IMR-90 (cell line): Measurements from ENCODE around the gene GCK. TPM values are rescaled to one million over a fixed set of nuclear protein-coding genes. Genes with fewer than 3 reads are reported as not detected.

Experiments
- ATAC-seq: fragments of 200-7000 bp; cut with Tn5 transposase; 2 replicates; pipeline ENCODE4 v1.9.1; 2020; ENCODE audit warnings: low read depth, mild to moderate bottlenecking, moderate library complexity
- BruUV-seq: library from RNA; stranded (reverse); fragments of 400-500 nt; replicated peaks from 2 replicates; lab custom pipeline; 2021; lab: Mats Ljungman, UMichigan
- CTCF ChIA-PET: fragments of 300-600 bp; formaldehyde crosslinking; extraction: SDS; loops from one replicate; lab custom pipeline; 2021; ENCODE audit warnings: antibody characterized with exemption; lab: Yijun Ruan, JAX
- POLR2A ChIA-PET: fragments of 300-600 bp; sonication (Branson Sonifier 250); formaldehyde crosslinking; loops from one replicate; lab custom pipeline; 2022; ENCODE audit warnings: antibody characterized with exemption; ENCODE audit not compliant: unreplicated experiment; lab: Charles Lee
- DNase-seq: peaks from one replicate; pipeline ENCODE4 v3.0.0; 2013
- H2AFZ ChIP-seq: replicated peaks from 2 replicates; pipeline ENCODE3; 2013; ENCODE audit warnings: low read length, mild to moderate bottlenecking; ENCODE audit not compliant: poor library complexity
- H2AK5ac ChIP-seq: 2 replicates; pipeline ENCODE4 v1.6.1; 2013; ENCODE audit warnings: low read depth, low read length, inconsistent platforms
- H2AK9ac ChIP-seq: replicated peaks from 2 replicates; pipeline ENCODE3; 2013; ENCODE audit warnings: mild to moderate bottlenecking, low read depth, low read length, moderate library complexity; ENCODE audit not compliant: poor library complexity
- H2BK120ac ChIP-seq: 2 replicates; pipeline ENCODE4 v1.6.1; 2013; ENCODE audit warnings: low read depth, low read length, inconsistent platforms
- H2BK15ac ChIP-seq: 3 replicates; pipeline ENCODE4 v1.6.1; 2013; ENCODE audit warnings: low read depth, low read length, inconsistent platforms
- H2BK20ac ChIP-seq: 2 replicates; pipeline ENCODE4 v1.6.1; 2013; ENCODE audit warnings: low read depth, mild to moderate bottlenecking, inconsistent platforms, low read length, moderate library complexity
- H2BK5ac ChIP-seq: 2 replicates; pipeline ENCODE4 v1.6.1; 2013; ENCODE audit warnings: mild to moderate bottlenecking, low read depth, low read length, inconsistent platforms; ENCODE audit not compliant: poor library complexity, severe bottlenecking
- H3K14ac ChIP-seq: replicated peaks from 2 replicates; pipeline ENCODE4 v1.6.1; 2013; ENCODE audit warnings: low read depth, low read length, inconsistent platforms
- H3K18ac ChIP-seq: 2 replicates; pipeline ENCODE4 v1.6.1; 2013; ENCODE audit warnings: low read depth, low read length, control low read depth
- H3K23ac ChIP-seq: 2 replicates; pipeline ENCODE4 v1.6.1; 2013; ENCODE audit warnings: low read depth, low read length, inconsistent platforms
- H3K27ac ChIP-seq: 2 replicates; pipeline ENCODE4 v1.5.1; 2013; ENCODE audit warnings: mild to moderate bottlenecking, control low read depth, low read length; ENCODE audit not compliant: insufficient read depth
- H3K27me3 ChIP-seq: 2 replicates; pipeline ENCODE4 v1.6.1; 2013; ENCODE audit warnings: low read length; ENCODE audit not compliant: control insufficient read depth, insufficient read depth
- H3K36me3 ChIP-seq: 2 replicates; pipeline ENCODE4 v1.6.1; 2013; ENCODE audit warnings: low read length, mixed read lengths; ENCODE audit not compliant: control insufficient read depth, insufficient read depth
- H3K4ac ChIP-seq: 2 replicates; pipeline ENCODE4 v1.6.1; 2013; ENCODE audit warnings: low read depth, low read length, inconsistent platforms
- H3K4me1 ChIP-seq: 2 replicates; pipeline ENCODE4 v1.6.1; 2013; ENCODE audit warnings: low read length, mixed read lengths; ENCODE audit not compliant: control insufficient read depth, insufficient read depth
- H3K4me2 ChIP-seq: 2 replicates; pipeline ENCODE4 v1.6.1; 2013; ENCODE audit warnings: low read depth, mild to moderate bottlenecking, control low read depth, low read length, moderate library complexity
- H3K4me3 ChIP-seq: 2 replicates; pipeline ENCODE4 v1.5.1; 2013; ENCODE audit warnings: low read depth, mild to moderate bottlenecking, control low read depth, low read length, moderate library complexity; ENCODE audit not compliant: insufficient read depth
- H3K56ac ChIP-seq: 2 replicates; pipeline ENCODE4 v1.6.1; 2013; ENCODE audit warnings: low read length, inconsistent platforms; ENCODE audit not compliant: insufficient read depth; ENCODE audit errors: extremely low read depth
- H3K79me1 ChIP-seq, 2 experiments: 2 replicates each; pipeline ENCODE4 v1.6.1; 2013; ENCODE audit warnings: low read length in 2 of 2, inconsistent platforms in 1 of 2, low read depth in 1 of 2
- H3K9ac ChIP-seq: 2 replicates; pipeline ENCODE4 v1.6.1; 2013; ENCODE audit warnings: low read depth, low read length, control low read depth
- H3K9me1 ChIP-seq: 2 replicates; pipeline ENCODE4 v1.6.1; 2013; ENCODE audit warnings: low read length, inconsistent platforms; ENCODE audit not compliant: insufficient read depth
- H3K9me3 ChIP-seq: 2 replicates; pipeline ENCODE4 v1.6.1; 2013; ENCODE audit warnings: low read length; ENCODE audit not compliant: control insufficient read depth, insufficient read depth
- H4K20me1 ChIP-seq: 2 replicates; pipeline ENCODE4 v1.6.1; 2013; ENCODE audit warnings: low read length, inconsistent platforms; ENCODE audit not compliant: insufficient read depth
- H4K5ac ChIP-seq: 2 replicates; pipeline ENCODE4 v1.6.1; 2013; ENCODE audit warnings: mild to moderate bottlenecking, low read depth, low read length, control low read depth
- H4K8ac ChIP-seq, 2 experiments: 2 replicates each; pipeline ENCODE4 v1.6.1; 2013; ENCODE audit warnings: low read depth in 2 of 2, low read length in 2 of 2, control low read depth in 1 of 2, inconsistent platforms in 1 of 2
- H4K91ac ChIP-seq: 2 replicates; pipeline ENCODE4 v1.6.1; 2013; ENCODE audit warnings: low read depth, low read length, inconsistent platforms; ENCODE audit not compliant: insufficient read depth
- BHLHE40 ChIP-seq: fragments of 150-350 bp; IDR thresholded peaks from 2 replicates; pipeline ENCODE4 v1.6.1; 2016; ENCODE audit warnings: mild to moderate bottlenecking, low read depth, low read length
- CEBPB ChIP-seq: IDR thresholded peaks from 2 replicates; pipeline ENCODE4 v1.6.1; 2012; ENCODE audit warnings: low read depth, low read length, improper control_type of control experiment
- CHD1 ChIP-seq: IDR thresholded peaks from 2 replicates; pipeline ENCODE4 v1.6.1; 2012; ENCODE audit warnings: low read depth, low read length, improper control_type of control experiment
- FOS ChIP-seq: fragments of 150-350 bp; IDR thresholded peaks from 2 replicates; pipeline ENCODE4 v1.6.1; 2016; ENCODE audit warnings: low read depth, low read length
- MAFK ChIP-seq: IDR thresholded peaks from 2 replicates; pipeline ENCODE4 v1.6.1; 2012; ENCODE audit warnings: low read depth, low read length, improper control_type of control experiment
- MAZ ChIP-seq: IDR thresholded peaks from 2 replicates; pipeline ENCODE4 v1.6.1; 2012; ENCODE audit warnings: low read depth, mild to moderate bottlenecking, low read length, improper control_type of control experiment, moderate library complexity, borderline replicate concordance
- MXI1 ChIP-seq: IDR thresholded peaks from 2 replicates; pipeline ENCODE4 v1.6.1; 2012; ENCODE audit warnings: low read depth, mild to moderate bottlenecking, low read length, moderate library complexity, borderline replicate concordance
- NFE2L2 ChIP-seq: fragments of 150-350 bp; IDR thresholded peaks from 2 replicates; pipeline ENCODE4 v1.6.1; 2016; ENCODE audit warnings: low read depth, mild to moderate bottlenecking, low read length
- POLR2A ChIP-seq: IDR thresholded peaks from 2 replicates; pipeline ENCODE4 v1.6.1; 2012; ENCODE audit warnings: mild to moderate bottlenecking, low read depth, low read length
- RAD21 ChIP-seq: IDR thresholded peaks from 2 replicates; pipeline ENCODE4 v1.6.1; 2012; ENCODE audit warnings: low read length, improper control_type of control experiment
- RCOR1 ChIP-seq: IDR thresholded peaks from 2 replicates; pipeline ENCODE4 v1.6.1; 2012; ENCODE audit warnings: mild to moderate bottlenecking, low read length, improper control_type of control experiment; ENCODE audit not compliant: insufficient replicate concordance
- RFX5 ChIP-seq: IDR thresholded peaks from 2 replicates; pipeline ENCODE4 v1.8.0; 2012; ENCODE audit warnings: low read depth, mild to moderate bottlenecking, low read length, moderate library complexity
- SMC3 ChIP-seq: fragments of 150-350 bp; IDR thresholded peaks from 2 replicates; pipeline ENCODE4 v1.6.1; 2016; ENCODE audit warnings: low read depth, mild to moderate bottlenecking, antibody characterized with exemption, low read length, moderate library complexity
- WGBS, 2 experiments: methylation state at CpG; one replicate each; pipeline versions ENCODE4 v1.1.5 to v1.1.7; 2013; ENCODE audit warnings: missing lambda C conversion rate in 2 of 2; ENCODE audit not compliant: insufficient read length in 1 of 2; ENCODE audit errors: extremely low coverage in 2 of 2; 5-methylcytosine and 5-hydroxymethylcytosine counted together
- dilution Hi-C: fragments of 300-500 bp; cut with HindIII; formaldehyde crosslinking; loops from one replicate; pipeline ENCODE4 v1.14.3; 2018; ENCODE audit warnings: low sequenced_read_pairs; ENCODE audit not compliant: unreplicated experiment
- in situ Hi-C: fragments of 300-500 bp; cut with MboI; formaldehyde crosslinking; loops from 3 replicates; pipeline ENCODE4 v1.14.3; 2019; ENCODE audit warnings: low sequenced_read_pairs, inconsistent platforms, mixed read lengths
- intact Hi-C: fragments of 100-400 bp; cut with micrococcal nuclease; formaldehyde crosslinking; loops from 2 replicates; pipeline ENCODE4 v1.10.0; 2022
- polyA plus RNA-seq, 3 experiments: library from polyadenylated mRNA; depleted of rRNA; stranded (reverse); fragments of >200 nt; gene quantifications; 2 replicates each; pipeline ENCODE4 v1.2.3, GENCODE V29; 2012; ENCODE audit warnings: low replicate concordance in 1 of 3
- total RNA-seq: library from RNA; depleted of rRNA; stranded (reverse); fragments of >200 nt; gene quantifications from 2 replicates; pipeline ENCODE4 v1.2.3, GENCODE V29; 2012
- TF ChIP-seq, protein P1 (sequence below): fragments of 150-350 bp; IDR thresholded peaks from 2 replicates; pipeline ENCODE4 v1.6.1; 2016; ENCODE audit warnings: low read depth, mild to moderate bottlenecking, low read length, moderate library complexity, borderline replicate concordance
- TF ChIP-seq, protein P2 (sequence below): conservative IDR thresholded peaks from 2 replicates; pipeline ENCODE4 v1.5.1; 2012; ENCODE audit warnings: mild to moderate bottlenecking, low read depth, low read length, improper control_type of control experiment
- TF ChIP-seq, protein P3 (sequence below): fragments of 150-350 bp; IDR thresholded peaks from 2 replicates; pipeline ENCODE4 v1.6.1; 2017; ENCODE audit warnings: mild to moderate bottlenecking, antibody characterized with exemption, low read length, low read depth

Gene GCK
- total and polyA plus RNA-seq, 2 of the 4 experiments (the other 2 are of a cell fraction), result 0.14 to 0.18 TPM

DNA sequence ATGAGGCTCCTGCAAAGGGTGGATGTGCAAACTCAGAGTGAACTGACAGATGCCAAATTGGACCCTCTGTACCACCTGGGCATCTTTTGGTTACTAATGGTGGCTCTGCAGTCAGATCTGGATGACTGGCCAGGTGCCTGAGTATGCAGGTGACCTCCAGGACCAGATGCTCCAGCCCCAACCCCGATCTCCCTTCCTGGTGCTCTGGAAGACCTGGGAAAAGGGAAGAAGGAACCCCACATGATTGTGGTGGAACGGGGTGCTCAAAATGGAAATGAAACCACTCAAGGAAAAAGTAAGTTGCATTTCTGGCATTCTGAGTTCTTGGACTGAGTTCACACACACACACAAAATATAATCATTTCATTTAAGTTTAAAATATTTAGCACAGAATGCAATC, 94.9 kb downstream of the GCK start:
- no TSS peak for BruUV-seq
- WGBS, 2 experiments, result no CpG with 5 or more reads among the region's 2 CpGs
- dilution Hi-C loops, result no loop called here
- peak overlapping the region; percentile 41; the same call in 1 of the 2 replicates for H3K18ac ChIP-seq
- no peak overlapping the region for H4K91ac ChIP-seq
- no peak overlapping the region for H2BK120ac ChIP-seq
- no peak overlapping the region for H2AK9ac ChIP-seq
- intact Hi-C loops, result no loop called here
- ATAC-seq, result no peak
- H2AK5ac ChIP-seq, result peak overlapping the region; percentile 29; the same call in 1 of the 2 replicates
- H3K4ac ChIP-seq, result no peak overlapping the region
- no peaks in the 10 kb centered on the region for H3K27me3 ChIP-seq
- no peaks in the 10 kb centered on the region for H3K79me1 ChIP-seq
- H3K9ac ChIP-seq, result no peak overlapping the region
- ChIA-PET CTCF (no interaction called here), POLR2A (no interaction called here)
- peaks cover 4% of the 10 kb centered on the region for H3K4me1 ChIP-seq
- in situ Hi-C loops, result no loop called here
- DNase-seq, result no peak
- H4K5ac ChIP-seq, result no peak overlapping the region
- TF ChIP-seq BHLHE40, result no peak
- no peak for TF ChIP-seq MXI1
- TF ChIP-seq, protein P1, sequence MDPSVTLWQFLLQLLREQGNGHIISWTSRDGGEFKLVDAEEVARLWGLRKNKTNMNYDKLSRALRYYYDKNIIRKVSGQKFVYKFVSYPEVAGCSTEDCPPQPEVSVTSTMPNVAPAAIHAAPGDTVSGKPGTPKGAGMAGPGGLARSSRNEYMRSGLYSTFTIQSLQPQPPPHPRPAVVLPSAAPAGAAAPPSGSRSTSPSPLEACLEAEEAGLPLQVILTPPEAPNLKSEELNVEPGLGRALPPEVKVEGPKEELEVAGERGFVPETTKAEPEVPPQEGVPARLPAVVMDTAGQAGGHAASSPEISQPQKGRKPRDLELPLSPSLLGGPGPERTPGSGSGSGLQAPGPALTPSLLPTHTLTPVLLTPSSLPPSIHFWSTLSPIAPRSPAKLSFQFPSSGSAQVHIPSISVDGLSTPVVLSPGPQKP, result no peak
- TF ChIP-seq FOS, result no peak
- no peak for TF ChIP-seq POLR2A
- TF ChIP-seq, protein P2, sequence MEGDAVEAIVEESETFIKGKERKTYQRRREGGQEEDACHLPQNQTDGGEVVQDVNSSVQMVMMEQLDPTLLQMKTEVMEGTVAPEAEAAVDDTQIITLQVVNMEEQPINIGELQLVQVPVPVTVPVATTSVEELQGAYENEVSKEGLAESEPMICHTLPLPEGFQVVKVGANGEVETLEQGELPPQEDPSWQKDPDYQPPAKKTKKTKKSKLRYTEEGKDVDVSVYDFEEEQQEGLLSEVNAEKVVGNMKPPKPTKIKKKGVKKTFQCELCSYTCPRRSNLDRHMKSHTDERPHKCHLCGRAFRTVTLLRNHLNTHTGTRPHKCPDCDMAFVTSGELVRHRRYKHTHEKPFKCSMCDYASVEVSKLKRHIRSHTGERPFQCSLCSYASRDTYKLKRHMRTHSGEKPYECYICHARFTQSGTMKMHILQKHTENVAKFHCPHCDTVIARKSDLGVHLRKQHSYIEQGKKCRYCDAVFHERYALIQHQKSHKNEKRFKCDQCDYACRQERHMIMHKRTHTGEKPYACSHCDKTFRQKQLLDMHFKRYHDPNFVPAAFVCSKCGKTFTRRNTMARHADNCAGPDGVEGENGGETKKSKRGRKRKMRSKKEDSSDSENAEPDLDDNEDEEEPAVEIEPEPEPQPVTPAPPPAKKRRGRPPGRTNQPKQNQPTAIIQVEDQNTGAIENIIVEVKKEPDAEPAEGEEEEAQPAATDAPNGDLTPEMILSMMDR, result no peak
- no peak for TF ChIP-seq CHD1
- TF ChIP-seq NFE2L2, result no peak
- TF ChIP-seq CEBPB, result no peak
- no peak for TF ChIP-seq RAD21
- no peak for TF ChIP-seq MAFK
- no peak for TF ChIP-seq RFX5
- TF ChIP-seq RCOR1, result no peak
- no peak for TF ChIP-seq MAZ
- TF ChIP-seq, protein P3, sequence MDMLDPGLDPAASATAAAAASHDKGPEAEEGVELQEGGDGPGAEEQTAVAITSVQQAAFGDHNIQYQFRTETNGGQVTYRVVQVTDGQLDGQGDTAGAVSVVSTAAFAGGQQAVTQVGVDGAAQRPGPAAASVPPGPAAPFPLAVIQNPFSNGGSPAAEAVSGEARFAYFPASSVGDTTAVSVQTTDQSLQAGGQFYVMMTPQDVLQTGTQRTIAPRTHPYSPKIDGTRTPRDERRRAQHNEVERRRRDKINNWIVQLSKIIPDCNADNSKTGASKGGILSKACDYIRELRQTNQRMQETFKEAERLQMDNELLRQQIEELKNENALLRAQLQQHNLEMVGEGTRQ, result no peak
- TF ChIP-seq SMC3, result no peak
- H2BK5ac ChIP-seq, result no peak overlapping the region
- H4K20me1 ChIP-seq, result no peaks in the 10 kb centered on the region
- peaks cover 6% of the 10 kb centered on the region; the same call in 1 of the 2 replicates for H3K9me1 ChIP-seq
- H3K36me3 ChIP-seq, result no peaks in the 10 kb centered on the region
- no peak overlapping the region for H3K56ac ChIP-seq
- H2BK20ac ChIP-seq, result peak overlapping the region; percentile 35; the same call in 1 of the 2 replicates
- no peak overlapping the region for H3K14ac ChIP-seq
- no peak overlapping the region for H3K27ac ChIP-seq
- no peaks in the 10 kb centered on the region for H3K9me3 ChIP-seq
- H2BK15ac ChIP-seq, result no peak overlapping the region
- no peak overlapping the region for H3K4me3 ChIP-seq
- H3K23ac ChIP-seq, result no peak overlapping the region
- H2AFZ ChIP-seq, result no peak overlapping the region
- H3K4me2 ChIP-seq, result no peak overlapping the region; the same call in 1 of the 2 replicates
- H4K8ac ChIP-seq, result no peak overlapping the region
